GM23338 (cell line): Measurements from ENCODE around the gene NLRC5. TPM values are rescaled to one million over a fixed set of nuclear protein-coding genes. Genes with fewer than 3 reads are reported as not detected.

ENCODE experiments used
- ATAC-seq: fragments of 200-7000 bp; cut with Tn5 transposase; 3 replicates; pipeline ENCODE4 v1.9.1; 2020
- DNase-seq: peaks from one replicate; pipeline ENCODE4 v3.0.0-alpha.2; 2015; ENCODE audit warnings: low spot score
- H2AFZ ChIP-seq: fragments of 200-600 bp; sonication (generic); 2 replicates; pipeline ENCODE4 v1.8.0; 2016; ENCODE audit warnings: antibody characterized with exemption, mild to moderate bottlenecking, moderate library complexity
- H3F3A ChIP-seq: fragments of 200-600 bp; sonication (generic); replicated peaks from 2 replicates; pipeline ENCODE4 v1.8.0; 2017; ENCODE audit warnings: antibody characterized with exemption, mixed run types, low read depth
- H3K27ac ChIP-seq: fragments of 200-600 bp; sonication (generic); 2 replicates; pipeline ENCODE4 v1.6.1; 2016; ENCODE audit warnings: low read depth
- H3K27me3 ChIP-seq: fragments of 200-600 bp; sonication (generic); 2 replicates; pipeline ENCODE4 v1.8.0; 2016; ENCODE audit warnings: mild to moderate bottlenecking, mixed run types, moderate library complexity; ENCODE audit not compliant: insufficient read depth
- H3K36me3 ChIP-seq: fragments of 200-600 bp; sonication (generic); 2 replicates; pipeline ENCODE4 v1.8.0; 2016; ENCODE audit warnings: mild to moderate bottlenecking; ENCODE audit not compliant: insufficient read depth
- H3K4me1 ChIP-seq: fragments of 200-600 bp; sonication (generic); 2 replicates; pipeline ENCODE4 v1.8.0; 2016; ENCODE audit warnings: mild to moderate bottlenecking, moderate library complexity; ENCODE audit not compliant: insufficient read depth
- H3K4me2 ChIP-seq: fragments of 200-600 bp; sonication (generic); 2 replicates; pipeline ENCODE4 v1.7.1; 2017; ENCODE audit warnings: mixed run types
- H3K4me3 ChIP-seq: fragments of 200-600 bp; sonication (generic); 2 replicates; pipeline ENCODE4 v1.6.1; 2016; ENCODE audit warnings: mixed run types
- H3K79me2 ChIP-seq: fragments of 200-600 bp; sonication (generic); replicated peaks from 2 replicates; pipeline ENCODE4 v1.8.0; 2017; ENCODE audit warnings: mild to moderate bottlenecking; ENCODE audit not compliant: insufficient read depth
- H3K9me2 ChIP-seq: fragments of 200-600 bp; sonication (generic); 2 replicates; pipeline ENCODE4 v1.8.0; 2017; ENCODE audit not compliant: insufficient read depth
- H4K20me1 ChIP-seq: fragments of 200-600 bp; sonication (generic); replicated peaks from 2 replicates; pipeline ENCODE4 v1.8.0; 2017; ENCODE audit warnings: mild to moderate bottlenecking; ENCODE audit not compliant: insufficient read depth
- H3K27ac Mint-ChIP-seq: 2 replicates; pipeline ENCODE4 v1.8.0; 2020; ENCODE audit warnings: inconsistent platforms, mild to moderate bottlenecking, moderate library complexity, mixed read lengths
- H3K27me3 Mint-ChIP-seq: 3 replicates; pipeline ENCODE4 v1.8.0; 2022; ENCODE audit warnings: low read depth, mild to moderate bottlenecking, moderate library complexity, mixed read lengths, inconsistent platforms; ENCODE audit not compliant: insufficient read depth, poor library complexity
- H3K36me3 Mint-ChIP-seq: 3 replicates; pipeline ENCODE4 v1.8.0; 2021; ENCODE audit warnings: low read depth, mild to moderate bottlenecking, inconsistent platforms, moderate library complexity, mixed read lengths
- H3K4me1 Mint-ChIP-seq: 3 replicates; pipeline ENCODE4 v1.8.0; 2020; ENCODE audit warnings: mild to moderate bottlenecking, inconsistent platforms, mixed read lengths
- H3K4me3 Mint-ChIP-seq: 3 replicates; pipeline ENCODE4 v1.8.0; 2021; ENCODE audit warnings: moderate library complexity, mild to moderate bottlenecking, inconsistent platforms, mixed read lengths
- H3K9me3 Mint-ChIP-seq: 3 replicates; pipeline ENCODE4 v1.8.0; 2020; ENCODE audit warnings: moderate library complexity, mild to moderate bottlenecking, inconsistent platforms, mixed read lengths
- CTCF ChIP-seq, 2 experiments: fragments of 200-600 bp in 1 of 2; sonication (generic) in 1 of 2; conservative IDR thresholded peaks; 2 replicates each; pipeline versions ENCODE4 v1.5.1 to v1.6.1; 2016 to 2017; ENCODE audit warnings: antibody characterized with exemption in 2 of 2, low read depth in 2 of 2, mild to moderate bottlenecking in 2 of 2, moderate library complexity in 1 of 2
- ETS1 ChIP-seq: IDR thresholded peaks from 2 replicates; pipeline ENCODE4 v1.6.1; 2016; ENCODE audit warnings: antibody characterized with exemption
- EZH2 ChIP-seq: fragments of 200-600 bp; sonication (generic); IDR thresholded peaks from one replicate; pipeline ENCODE4 v1.8.0; 2017; ENCODE audit warnings: antibody characterized with exemption, mild to moderate bottlenecking, low read depth; ENCODE audit not compliant: unreplicated experiment
- EZH2phosphoT487 ChIP-seq: fragments of 200-600 bp; sonication (generic); IDR thresholded peaks from one replicate; pipeline ENCODE4 v1.8.1; 2018; ENCODE audit warnings: antibody characterized with exemption; ENCODE audit not compliant: unreplicated experiment
- JUNB ChIP-seq: IDR thresholded peaks from one replicate; pipeline ENCODE4 v1.6.1; 2016; ENCODE audit warnings: antibody characterized with exemption; ENCODE audit not compliant: unreplicated experiment
- REST ChIP-seq: IDR thresholded peaks from one replicate; pipeline ENCODE4 v1.6.1; 2018; ENCODE audit warnings: antibody characterized with exemption; ENCODE audit not compliant: unreplicated experiment
- STAT1 ChIP-seq: IDR thresholded peaks from one replicate; pipeline ENCODE4 v1.6.1; 2016; ENCODE audit warnings: antibody characterized with exemption; ENCODE audit not compliant: unreplicated experiment
- ZNF331 ChIP-seq: fragments of 250-450 bp; sonication (Bioruptor Pico); IDR thresholded peaks from 2 replicates; pipeline ENCODE4 v1.5.0; 2020; ENCODE audit warnings: low read depth, mild to moderate bottlenecking, moderate library complexity
- ZNF462 ChIP-seq: fragments of 250-450 bp; sonication (Bioruptor Pico); IDR thresholded peaks from 2 replicates; pipeline ENCODE4 v1.5.0; 2020; ENCODE audit warnings: mild to moderate bottlenecking, moderate library complexity
- polyA plus RNA-seq: library from polyadenylated mRNA; unstranded; fragments of >200 nt; fragmentation: Nextera tagmentation; extraction: Ambion mirVana; gene quantifications from 2 replicates; pipeline ENCODE4 v1.2.1, GENCODE V29; 2016
- total RNA-seq: library from RNA; depleted of rRNA; stranded (reverse); fragments of >200 nt; shearing (Covaris generic); gene quantifications from 2 replicates; pipeline ENCODE4 v1.2.3, GENCODE V29; 2014

The NLRC5 gene
- total and polyA plus RNA-seq, 2 experiments from 2014 or later, result 2.3 to 3.9 TPM

GRCh38 chr16:57082664-57083063, 93.3 kb downstream of the NLRC5 start:
- no peaks in the 10 kb centered on the region for H3K4me1 ChIP-seq
- DNase-seq (no peak), ATAC-seq (no peak)
- H3K36me3 ChIP-seq, result no peaks in the 10 kb centered on the region
- Mint-ChIP-seq H3K9me3 (no peaks in the 10 kb centered on the region), H3K27ac (no peak overlapping the region), H3K36me3 (no peaks in the 10 kb centered on the region), H3K4me1 (peaks cover 10% of the 10 kb centered on the region), H3K27me3 (peaks cover 2% of the 10 kb centered on the region), H3K4me3 (no peak overlapping the region)
- H3K9me2 ChIP-seq, result no peaks in the 10 kb centered on the region
- H3K27me3 ChIP-seq, result no peaks in the 10 kb centered on the region
- H3K4me2 ChIP-seq, result no peak overlapping the region
- no peaks in the 10 kb centered on the region for H4K20me1 ChIP-seq
- no peak overlapping the region for H3K4me3 ChIP-seq
- H3K79me2 ChIP-seq, result no peaks in the 10 kb centered on the region
- TF ChIP-seq EZH2phosphoT487 (no peak), ZNF462 (CRISPR knock-in tag) (no peak), STAT1 (no peak), JUNB (no peak), EZH2 (no peak), CTCF (conservative IDR thresholded peaks at IDR 0.05; ENCODE audit: low read depth in 2 of 2) (no peak), ZNF331 (no peak), ETS1 (no peak), REST (no peak)
- no peak overlapping the region for H2AFZ ChIP-seq
- no peak overlapping the region for H3K27ac ChIP-seq
- no peaks in the 10 kb centered on the region for H3F3A ChIP-seq
